H9 (cell line): ENCODE measurements around the gene SCN11A. TPM values are rescaled to one million over a fixed set of nuclear protein-coding genes. Genes with fewer than 3 reads are reported as not detected.

Experiments used
- DNase-seq: peaks from one replicate; pipeline ENCODE4 v3.0.0-alpha.2; 2017
- H2AFZ ChIP-seq: one replicate; pipeline ENCODE4 v1.6.1; 2013; ENCODE audit warnings: mild to moderate bottlenecking, low read length, control low read depth, moderate library complexity
- H2AK5ac ChIP-seq: 2 replicates; pipeline ENCODE4 v1.6.1; 2013; ENCODE audit warnings: low read length, control low read depth, mixed read lengths; ENCODE audit not compliant: insufficient read length
- H2BK120ac ChIP-seq: one replicate; pipeline ENCODE4 v1.6.1; 2013; ENCODE audit warnings: low read depth, mild to moderate bottlenecking, low read length, control low read depth, inconsistent platforms; ENCODE audit not compliant: poor library complexity, severe bottlenecking
- H2BK12ac ChIP-seq: 2 replicates; pipeline ENCODE4 v1.6.1; 2013; ENCODE audit warnings: low read length, control low read depth, mixed read lengths, low read depth; ENCODE audit not compliant: insufficient read length
- H2BK15ac ChIP-seq: 2 replicates; pipeline ENCODE4 v1.6.1; 2013; ENCODE audit warnings: low read depth, low read length, control low read depth
- H2BK20ac ChIP-seq: one replicate; pipeline ENCODE4 v1.6.1; 2013; ENCODE audit warnings: low read depth, mild to moderate bottlenecking, low read length, control low read depth, inconsistent platforms; ENCODE audit not compliant: poor library complexity, severe bottlenecking
- H2BK5ac ChIP-seq: 2 replicates; pipeline ENCODE4 v1.6.1; 2013; ENCODE audit warnings: low read length, control low read depth, mixed read lengths; ENCODE audit not compliant: insufficient read length
- H3K14ac ChIP-seq: 2 replicates; pipeline ENCODE4 v1.6.1; 2013; ENCODE audit warnings: low read length, control low read depth; ENCODE audit not compliant: insufficient read depth
- H3K18ac ChIP-seq: 2 replicates; pipeline ENCODE4 v1.6.1; 2013; ENCODE audit warnings: low read depth, mild to moderate bottlenecking, mixed read lengths, low read length, control low read depth; ENCODE audit not compliant: insufficient read length
- H3K23ac ChIP-seq: 2 replicates; pipeline ENCODE4 v1.6.1; 2013; ENCODE audit warnings: low read length, control low read depth, mixed read lengths, low read depth; ENCODE audit not compliant: insufficient read length
- H3K23me2 ChIP-seq: 2 replicates; pipeline ENCODE4 v1.6.1; 2013; ENCODE audit warnings: low read depth, mild to moderate bottlenecking, mixed read lengths, low read length, control low read depth; ENCODE audit not compliant: insufficient read length, poor library complexity, severe bottlenecking
- H3K27ac ChIP-seq: 2 replicates; pipeline ENCODE4 v1.5.1; 2013; ENCODE audit warnings: low read length, control low read depth, mixed read lengths, low read depth; ENCODE audit not compliant: insufficient read length
- H3K27me3 ChIP-seq: 2 replicates; pipeline ENCODE4 v1.6.1; 2013; ENCODE audit warnings: low read length, control low read depth, inconsistent platforms; ENCODE audit not compliant: insufficient read depth
- H3K4ac ChIP-seq: 2 replicates; pipeline ENCODE4 v1.6.1; 2013; ENCODE audit warnings: low read depth, mild to moderate bottlenecking, control low read depth, inconsistent platforms, low read length, moderate library complexity
- H3K4me1 ChIP-seq: 2 replicates; pipeline ENCODE4 v1.6.1; 2013; ENCODE audit warnings: low read length, control low read depth, inconsistent platforms; ENCODE audit not compliant: insufficient read depth
- H3K4me2 ChIP-seq: 2 replicates; pipeline ENCODE4 v1.6.1; 2013; ENCODE audit warnings: low read length, control low read depth, mixed read lengths; ENCODE audit not compliant: insufficient read length, insufficient read depth
- H3K56ac ChIP-seq: 2 replicates; pipeline ENCODE4 v1.6.1; 2013; ENCODE audit warnings: low read depth, mild to moderate bottlenecking, mixed read lengths, low read length, control low read depth; ENCODE audit not compliant: insufficient read length
- H3K79me1 ChIP-seq: 2 replicates; pipeline ENCODE4 v1.6.1; 2013; ENCODE audit warnings: low read depth, mild to moderate bottlenecking, moderate library complexity, low read length, control low read depth, inconsistent platforms; ENCODE audit not compliant: insufficient read depth, poor library complexity, severe bottlenecking
- H3K79me2 ChIP-seq: 2 replicates; pipeline ENCODE4 v1.6.1; 2013; ENCODE audit warnings: low read length, control low read depth, inconsistent platforms; ENCODE audit not compliant: insufficient read depth
- H3K9ac ChIP-seq: 2 replicates; pipeline ENCODE4 v1.6.1; 2013; ENCODE audit warnings: low read length, control low read depth, mixed read lengths; ENCODE audit not compliant: insufficient read length; ENCODE audit errors: extremely low read depth
- H3K9me3 ChIP-seq: one replicate; pipeline ENCODE4 v1.6.1; 2013; ENCODE audit warnings: low read depth, low read length, inconsistent platforms; ENCODE audit not compliant: control insufficient read depth
- H3T11ph ChIP-seq: one replicate; pipeline ENCODE4 v1.6.1; 2013; ENCODE audit warnings: mild to moderate bottlenecking, low read length, control low read depth, inconsistent platforms
- H4K20me1 ChIP-seq: one replicate; pipeline ENCODE4 v1.6.1; 2013; ENCODE audit not compliant: control insufficient read depth, insufficient read length, insufficient read depth
- H4K5ac ChIP-seq: 2 replicates; pipeline ENCODE4 v1.6.1; 2013; ENCODE audit warnings: low read depth, mild to moderate bottlenecking, mixed read lengths, low read length, control low read depth; ENCODE audit not compliant: insufficient read length
- H4K8ac ChIP-seq: replicated peaks from 2 replicates; pipeline ENCODE4 v1.6.1; 2013; ENCODE audit warnings: low read length, control low read depth, mixed read lengths, low read depth; ENCODE audit not compliant: insufficient read length
- H4K91ac ChIP-seq: 2 replicates; pipeline ENCODE4 v1.6.1; 2013; ENCODE audit warnings: low read depth, mild to moderate bottlenecking, moderate library complexity, mixed read lengths, low read length, control low read depth; ENCODE audit not compliant: insufficient read length
- H3K27ac Mint-ChIP-seq, 3 experiments: 2 replicates in 2 of 3; 3 replicates in 1 of 3; pipeline ENCODE4 v1.8.0; 2020 to 2021; ENCODE audit warnings: mixed read lengths in 3 of 3, mild to moderate bottlenecking in 1 of 3, moderate library complexity in 1 of 3
- H3K27me3 Mint-ChIP-seq: 2 replicates; pipeline ENCODE4 v1.8.0; 2021; ENCODE audit warnings: low read depth, mild to moderate bottlenecking, moderate library complexity, mixed read lengths
- H3K36me3 Mint-ChIP-seq, 3 experiments: 2 replicates in 2 of 3; 3 replicates in 1 of 3; pipeline ENCODE4 v1.8.0; 2020 to 2021; ENCODE audit warnings: low read depth in 3 of 3, mixed read lengths in 3 of 3; ENCODE audit not compliant: insufficient read depth in 1 of 3
- H3K4me1 Mint-ChIP-seq, 2 experiments: 2 replicates each; pipeline ENCODE4 v1.8.0; 2020; ENCODE audit warnings: mixed read lengths in 2 of 2
- H3K4me3 Mint-ChIP-seq, 2 experiments: 2 replicates in 1 of 2; 3 replicates in 1 of 2; pipeline ENCODE4 v1.8.0; 2020 to 2021; ENCODE audit warnings: mild to moderate bottlenecking in 2 of 2, mixed read lengths in 2 of 2, moderate library complexity in 1 of 2
- H3K9me3 Mint-ChIP-seq, 2 experiments: 2 replicates in 1 of 2; 3 replicates in 1 of 2; pipeline ENCODE4 v1.8.0; 2020; ENCODE audit warnings: mild to moderate bottlenecking in 2 of 2, mixed read lengths in 2 of 2, moderate library complexity in 1 of 2
- WGBS: extraction: QIAGEN DNeasy Blood & Tissue Kit; methylation state at CpG from one replicate; pipeline ENCODE4 v1.1.7; 2013; ENCODE audit warnings: missing lambda C conversion rate, low lambda C conversion rate, mixed read lengths; ENCODE audit not compliant: insufficient read length; ENCODE audit errors: extremely low coverage; 5-methylcytosine and 5-hydroxymethylcytosine counted together
- total RNA-seq: library from RNA; stranded (reverse); gene quantifications from 2 replicates; pipeline ENCODE4 v1.2.1, GENCODE V29; 2021
- TF ChIP-seq, protein P1 (sequence below): fragments of 200-600 bp; sonication (generic); conservative IDR thresholded peaks from 3 replicates; pipeline ENCODE4 v1.8.0; 2021; ENCODE audit warnings: antibody characterized with exemption, mild to moderate bottlenecking

SCN11A gene
- total RNA-seq, 1 experiment from 2014 or later = 0.17 TPM

DNA sequence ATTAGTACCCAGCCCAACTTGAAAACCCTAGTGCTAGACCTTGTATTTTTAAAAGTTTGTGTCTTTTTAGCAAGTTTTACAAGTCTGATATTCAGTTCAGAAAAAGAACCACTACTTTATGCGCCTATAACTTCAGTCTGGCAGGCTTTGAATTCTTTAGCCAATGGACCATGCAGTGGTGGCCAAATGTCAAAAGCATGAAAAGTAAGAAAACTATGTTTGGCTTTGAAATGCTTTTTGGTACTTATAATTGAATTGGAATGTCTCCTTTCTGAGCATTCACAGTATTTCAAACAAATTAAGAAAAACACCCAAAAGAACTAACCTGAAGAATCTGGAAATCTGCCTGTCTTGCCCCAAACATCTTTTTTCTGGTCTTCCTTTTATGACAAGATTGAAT is 12.9 kb upstream of the SCN11A start:
- Histone ChIP-seq H4K91ac (no peak overlapping the region), H2BK120ac (no peak overlapping the region), H3K4me1 (no peaks in the 10 kb centered on the region), H3K18ac (no peak overlapping the region), H2AK5ac (no peak overlapping the region), H2BK20ac (no peak overlapping the region), H3K4ac (no peak overlapping the region), H4K5ac (no peak overlapping the region), H3K27me3 (no peaks in the 10 kb centered on the region), H2BK12ac (no peak overlapping the region), H2BK5ac (no peak overlapping the region), H3K56ac (no peak overlapping the region), H4K20me1 (no peaks in the 10 kb centered on the region), H3K4me2 (no peak overlapping the region), H2BK15ac (no peak overlapping the region), H2AFZ (no peak overlapping the region), H3K14ac (no peak overlapping the region), H4K8ac (no peak overlapping the region), H3K9ac (no peak overlapping the region), H3K23ac (no peak overlapping the region), H3T11ph (no peak overlapping the region), H3K79me2 (no peaks in the 10 kb centered on the region), H3K23me2 (no peaks in the 10 kb centered on the region), H3K27ac (no peak overlapping the region), H3K79me1 (peaks cover 8% of the 10 kb centered on the region), H3K9me3 (no peaks in the 10 kb centered on the region)
- TF ChIP-seq, protein P1, sequence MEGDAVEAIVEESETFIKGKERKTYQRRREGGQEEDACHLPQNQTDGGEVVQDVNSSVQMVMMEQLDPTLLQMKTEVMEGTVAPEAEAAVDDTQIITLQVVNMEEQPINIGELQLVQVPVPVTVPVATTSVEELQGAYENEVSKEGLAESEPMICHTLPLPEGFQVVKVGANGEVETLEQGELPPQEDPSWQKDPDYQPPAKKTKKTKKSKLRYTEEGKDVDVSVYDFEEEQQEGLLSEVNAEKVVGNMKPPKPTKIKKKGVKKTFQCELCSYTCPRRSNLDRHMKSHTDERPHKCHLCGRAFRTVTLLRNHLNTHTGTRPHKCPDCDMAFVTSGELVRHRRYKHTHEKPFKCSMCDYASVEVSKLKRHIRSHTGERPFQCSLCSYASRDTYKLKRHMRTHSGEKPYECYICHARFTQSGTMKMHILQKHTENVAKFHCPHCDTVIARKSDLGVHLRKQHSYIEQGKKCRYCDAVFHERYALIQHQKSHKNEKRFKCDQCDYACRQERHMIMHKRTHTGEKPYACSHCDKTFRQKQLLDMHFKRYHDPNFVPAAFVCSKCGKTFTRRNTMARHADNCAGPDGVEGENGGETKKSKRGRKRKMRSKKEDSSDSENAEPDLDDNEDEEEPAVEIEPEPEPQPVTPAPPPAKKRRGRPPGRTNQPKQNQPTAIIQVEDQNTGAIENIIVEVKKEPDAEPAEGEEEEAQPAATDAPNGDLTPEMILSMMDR = no peak
- Mint-ChIP-seq H3K4me3 (no peak overlapping the region), H3K27ac (no peak overlapping the region), H3K27me3 (no peaks in the 10 kb centered on the region), H3K9me3 (no peaks in the 10 kb centered on the region), H3K4me1 (no peaks in the 10 kb centered on the region), H3K36me3 (peaks cover 2 to 21% (median 20%) of the 10 kb centered on the region in 3 experiments; a peak in 6 of 7 replicates)
- DNase-seq = no peak
- WGBS = no CpG with 5 or more reads among the region's 1 CpG
